Panc1 (cell line): ENCODE measurements around the gene GOLT1B. TPM values are rescaled to one million over a fixed set of nuclear protein-coding genes. Genes with fewer than 3 reads are reported as not detected.

ENCODE experiments used
- ATAC-seq: fragments of 200-7000 bp; cut with Tn5 transposase; 2 replicates; pipeline ENCODE4 v1.9.1; 2020; ENCODE audit warnings: mild to moderate bottlenecking, moderate library complexity
- BruUV-seq: library from RNA; stranded (reverse); fragments of 400-500 nt; replicated peaks from 2 replicates; lab custom pipeline; 2021; lab: Mats Ljungman, UMichigan
- CTCF ChIA-PET: fragments of 300-600 bp; sonication (Branson Sonifier 250); formaldehyde crosslinking; loops from one replicate; lab custom pipeline; 2022; ENCODE audit warnings: antibody characterized with exemption; lab: Charles Lee
- POLR2A ChIA-PET: fragments of 300-600 bp; sonication (Branson Sonifier 250); formaldehyde crosslinking; loops from one replicate; lab custom pipeline; 2022; ENCODE audit warnings: antibody characterized with exemption; lab: Charles Lee
- DNase-seq: peaks from one replicate; pipeline ENCODE4 v3.0.0-alpha.2; 2010; ENCODE audit warnings: low read depth, low spot score
- H3K27ac ChIP-seq: 2 replicates; pipeline ENCODE4 v1.5.1; 2011; ENCODE audit warnings: mild to moderate bottlenecking, low read length, inconsistent platforms
- H3K27me3 ChIP-seq: fragments of 200-500 bp; sonication (Bioruptor generic); 2 replicates; pipeline ENCODE4 v1.6.0; 2014; ENCODE audit warnings: low read length, inconsistent platforms; ENCODE audit not compliant: control insufficient read depth, insufficient read depth
- H3K36me3 ChIP-seq: fragments of 200-500 bp; sonication (Bioruptor generic); 2 replicates; pipeline ENCODE4 v1.5.1; 2014; ENCODE audit warnings: inconsistent platforms, mild to moderate bottlenecking, low read length, moderate library complexity; ENCODE audit not compliant: control insufficient read depth, insufficient read depth
- H3K4me1 ChIP-seq: 2 replicates; pipeline ENCODE4 v1.5.1; 2011; ENCODE audit warnings: inconsistent platforms, mild to moderate bottlenecking, low read length, moderate library complexity; ENCODE audit not compliant: control insufficient read depth, insufficient read depth
- H3K4me3 ChIP-seq, 2 experiments: 2 replicates each; pipeline ENCODE4 v1.5.1; 2011 to 2012; ENCODE audit warnings: low read depth in 2 of 2, low read length in 2 of 2, mild to moderate bottlenecking in 2 of 2, inconsistent platforms in 1 of 2, moderate library complexity in 1 of 2
- H3K9me3 ChIP-seq: fragments of 200-500 bp; sonication (Bioruptor generic); 2 replicates; pipeline ENCODE4 v1.5.1; 2014; ENCODE audit warnings: low read depth, mild to moderate bottlenecking, inconsistent platforms, low read length, moderate library complexity; ENCODE audit not compliant: control insufficient read depth, insufficient read depth
- POLR2AphosphoS5 ChIP-seq: IDR thresholded peaks from 2 replicates; pipeline ENCODE4 v1.6.1; 2012; ENCODE audit warnings: mild to moderate bottlenecking, low read depth, low read length, moderate library complexity
- SIN3A ChIP-seq: IDR thresholded peaks from 2 replicates; pipeline ENCODE4 v1.6.1; 2012; ENCODE audit warnings: low read depth, mild to moderate bottlenecking, low read length, moderate library complexity, borderline replicate concordance; ENCODE audit not compliant: insufficient read depth
- TCF7L2 ChIP-seq: IDR thresholded peaks from 2 replicates; pipeline ENCODE4 v1.6.1; 2011; ENCODE audit warnings: mild to moderate bottlenecking, low read depth, low read length, inconsistent platforms
- in situ Hi-C: cut with HindIII; loops from 2 replicates; pipeline ENCODE4 v1.10.0; 2016; ENCODE audit warnings: low sequenced_read_pairs, low pct_unique_long_range_greater_than_20kb
- intact Hi-C: fragments of 100-400 bp; cut with micrococcal nuclease; formaldehyde crosslinking; loops from one replicate; pipeline ENCODE4 v1.10.0; 2022; ENCODE audit not compliant: unreplicated experiment
- total RNA-seq: library from RNA; stranded (reverse); gene quantifications from one replicate; pipeline ENCODE4 v1.2.1, GENCODE V29; 2021; ENCODE audit not compliant: unreplicated experiment
- TF ChIP-seq, protein P1 (sequence below): fragments of 450-650 bp; IDR thresholded peaks from 2 replicates; pipeline ENCODE4 v1.5.1; 2017; ENCODE audit warnings: mild to moderate bottlenecking
- TF ChIP-seq, protein P2 (sequence below), 2 experiments: IDR thresholded peaks; 2 replicates each; pipeline ENCODE4 v1.6.1; 2011 to 2012; ENCODE audit warnings: low read depth in 2 of 2, control low read depth in 1 of 2, low read length in 1 of 2, mild to moderate bottlenecking in 1 of 2, moderate library complexity in 1 of 2; ENCODE audit not compliant: insufficient read depth in 1 of 2

Gene GOLT1B
- total RNA-seq, 1 experiment from 2014 or later = 40.8 TPM

DNA sequence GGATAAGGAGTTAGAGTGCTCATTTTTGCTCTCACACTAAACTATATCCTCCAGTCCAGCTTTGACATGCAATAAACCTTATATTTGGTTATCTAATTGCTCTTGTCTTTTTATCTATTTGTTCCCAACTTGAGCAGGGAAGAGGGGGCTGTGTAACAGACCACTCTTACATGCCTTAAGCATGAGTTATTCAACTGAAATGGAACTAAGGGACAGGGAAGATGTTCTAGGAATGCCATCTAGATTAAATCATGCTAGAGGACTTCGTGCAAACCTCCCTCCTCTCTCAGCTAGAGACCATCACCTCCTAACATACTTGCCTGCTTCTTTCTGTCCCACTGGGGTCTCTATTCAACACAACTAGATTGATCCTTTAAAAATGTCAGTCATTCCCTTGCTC, 45.1 kb downstream of the GOLT1B start:
- TF ChIP-seq, protein P1, sequence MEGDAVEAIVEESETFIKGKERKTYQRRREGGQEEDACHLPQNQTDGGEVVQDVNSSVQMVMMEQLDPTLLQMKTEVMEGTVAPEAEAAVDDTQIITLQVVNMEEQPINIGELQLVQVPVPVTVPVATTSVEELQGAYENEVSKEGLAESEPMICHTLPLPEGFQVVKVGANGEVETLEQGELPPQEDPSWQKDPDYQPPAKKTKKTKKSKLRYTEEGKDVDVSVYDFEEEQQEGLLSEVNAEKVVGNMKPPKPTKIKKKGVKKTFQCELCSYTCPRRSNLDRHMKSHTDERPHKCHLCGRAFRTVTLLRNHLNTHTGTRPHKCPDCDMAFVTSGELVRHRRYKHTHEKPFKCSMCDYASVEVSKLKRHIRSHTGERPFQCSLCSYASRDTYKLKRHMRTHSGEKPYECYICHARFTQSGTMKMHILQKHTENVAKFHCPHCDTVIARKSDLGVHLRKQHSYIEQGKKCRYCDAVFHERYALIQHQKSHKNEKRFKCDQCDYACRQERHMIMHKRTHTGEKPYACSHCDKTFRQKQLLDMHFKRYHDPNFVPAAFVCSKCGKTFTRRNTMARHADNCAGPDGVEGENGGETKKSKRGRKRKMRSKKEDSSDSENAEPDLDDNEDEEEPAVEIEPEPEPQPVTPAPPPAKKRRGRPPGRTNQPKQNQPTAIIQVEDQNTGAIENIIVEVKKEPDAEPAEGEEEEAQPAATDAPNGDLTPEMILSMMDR = no peak
- TF ChIP-seq TCF7L2 = no peak
- TF ChIP-seq, protein P2, sequence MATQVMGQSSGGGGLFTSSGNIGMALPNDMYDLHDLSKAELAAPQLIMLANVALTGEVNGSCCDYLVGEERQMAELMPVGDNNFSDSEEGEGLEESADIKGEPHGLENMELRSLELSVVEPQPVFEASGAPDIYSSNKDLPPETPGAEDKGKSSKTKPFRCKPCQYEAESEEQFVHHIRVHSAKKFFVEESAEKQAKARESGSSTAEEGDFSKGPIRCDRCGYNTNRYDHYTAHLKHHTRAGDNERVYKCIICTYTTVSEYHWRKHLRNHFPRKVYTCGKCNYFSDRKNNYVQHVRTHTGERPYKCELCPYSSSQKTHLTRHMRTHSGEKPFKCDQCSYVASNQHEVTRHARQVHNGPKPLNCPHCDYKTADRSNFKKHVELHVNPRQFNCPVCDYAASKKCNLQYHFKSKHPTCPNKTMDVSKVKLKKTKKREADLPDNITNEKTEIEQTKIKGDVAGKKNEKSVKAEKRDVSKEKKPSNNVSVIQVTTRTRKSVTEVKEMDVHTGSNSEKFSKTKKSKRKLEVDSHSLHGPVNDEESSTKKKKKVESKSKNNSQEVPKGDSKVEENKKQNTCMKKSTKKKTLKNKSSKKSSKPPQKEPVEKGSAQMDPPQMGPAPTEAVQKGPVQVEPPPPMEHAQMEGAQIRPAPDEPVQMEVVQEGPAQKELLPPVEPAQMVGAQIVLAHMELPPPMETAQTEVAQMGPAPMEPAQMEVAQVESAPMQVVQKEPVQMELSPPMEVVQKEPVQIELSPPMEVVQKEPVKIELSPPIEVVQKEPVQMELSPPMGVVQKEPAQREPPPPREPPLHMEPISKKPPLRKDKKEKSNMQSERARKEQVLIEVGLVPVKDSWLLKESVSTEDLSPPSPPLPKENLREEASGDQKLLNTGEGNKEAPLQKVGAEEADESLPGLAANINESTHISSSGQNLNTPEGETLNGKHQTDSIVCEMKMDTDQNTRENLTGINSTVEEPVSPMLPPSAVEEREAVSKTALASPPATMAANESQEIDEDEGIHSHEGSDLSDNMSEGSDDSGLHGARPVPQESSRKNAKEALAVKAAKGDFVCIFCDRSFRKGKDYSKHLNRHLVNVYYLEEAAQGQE (IDR thresholded peaks at IDR 0.05; ENCODE audit: insufficient read depth in 1 of 2, low read depth in 2 of 2, low read length in 1 of 2) = no peak
- no peak for TF ChIP-seq POLR2AphosphoS5
- no peak for TF ChIP-seq SIN3A
- DNase-seq = no peak
- intact Hi-C loops = no loop called here
- in situ Hi-C loops = no loop called here
- Histone ChIP-seq H3K27me3 (no peaks in the 10 kb centered on the region; the same call in 1 of the 2 replicates), H3K4me3 (no peak overlapping the region), H3K36me3 (no peaks in the 10 kb centered on the region), H3K27ac (no peak overlapping the region), H3K9me3 (no peaks in the 10 kb centered on the region), H3K4me1 (no peaks in the 10 kb centered on the region)
- no peak for ATAC-seq
- POLR2A ChIA-PET = no interaction called here
- BruUV-seq = no TSS peak
- CTCF ChIA-PET = no interaction called here

DNA sequence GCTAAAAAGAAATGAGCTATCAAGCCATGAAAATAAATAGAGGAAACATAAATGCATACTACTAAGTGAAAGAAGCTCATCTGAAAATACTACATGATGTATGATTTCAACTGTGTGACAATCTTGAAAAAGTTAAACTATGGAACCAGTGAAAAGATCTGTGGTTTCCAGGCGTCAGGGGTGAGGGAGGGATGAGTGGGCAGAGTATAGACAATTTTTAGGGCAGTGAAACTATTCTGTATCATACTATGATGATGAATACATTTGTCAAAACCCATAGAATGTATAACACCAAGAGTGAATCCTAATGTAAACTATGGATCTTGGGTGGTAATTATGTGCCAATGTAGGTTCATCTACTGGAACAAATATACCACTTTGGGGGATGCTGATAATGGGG, 45.8 kb downstream of the GOLT1B start:
- Histone ChIP-seq H3K9me3 (no peaks in the 10 kb centered on the region), H3K4me1 (no peaks in the 10 kb centered on the region), H3K4me3 (no peak overlapping the region), H3K27me3 (no peaks in the 10 kb centered on the region), H3K36me3 (no peaks in the 10 kb centered on the region), H3K27ac (no peak overlapping the region)
- no TSS peak for BruUV-seq
- ChIA-PET CTCF (interaction anchor here (0.6 kb wide), 1 partner anchor 1128 kb away, joined by 3 read pairs; no protein-coding TSS in a partner anchor), POLR2A (no interaction called here)
- TF ChIP-seq, protein P2 (IDR thresholded peaks at IDR 0.05; ENCODE audit: insufficient read depth in 1 of 2, low read depth in 2 of 2, low read length in 1 of 2) = no peak
- TF ChIP-seq SIN3A = no peak
- no peak for TF ChIP-seq TCF7L2
- TF ChIP-seq POLR2AphosphoS5 = no peak
- TF ChIP-seq, protein P1 = no peak
- ATAC-seq = no peak
- intact Hi-C loops (no loop called here), in situ Hi-C loops (no loop called here)
- DNase-seq = no peak
